ENCODE measurements around the gene SUCLG2.

DNA sequence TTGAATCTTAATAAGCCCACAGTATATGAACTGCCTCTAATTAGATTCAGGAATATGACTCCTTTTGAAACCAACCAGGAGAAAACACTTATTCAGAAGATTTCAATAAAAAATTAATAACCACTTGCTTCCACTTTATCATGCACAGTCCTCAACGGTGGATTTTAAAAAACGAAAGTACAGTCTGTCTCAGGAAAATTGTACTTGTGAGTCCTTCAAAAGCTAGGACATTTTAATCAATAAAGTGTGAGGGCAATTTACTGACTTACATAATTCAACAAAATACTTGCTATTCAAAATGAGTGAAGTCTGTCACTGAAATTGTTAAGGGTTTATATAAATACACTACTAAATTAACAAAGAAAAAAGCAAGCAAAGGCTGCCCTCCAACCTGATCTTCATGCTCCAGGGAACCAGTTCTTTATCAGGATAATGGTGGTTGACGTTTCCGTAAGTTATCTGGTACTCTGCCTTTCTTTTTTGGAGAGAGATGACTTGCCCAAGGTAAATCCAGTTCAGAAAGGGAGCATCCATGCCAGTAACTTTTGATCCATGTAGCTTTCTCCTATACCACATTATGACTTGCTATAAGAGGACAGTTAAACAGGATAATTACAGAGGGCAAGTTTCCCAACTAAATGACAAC is 17.0 kb downstream of the SUCLG2 start:
- TF ChIP-seq, protein P1, sequence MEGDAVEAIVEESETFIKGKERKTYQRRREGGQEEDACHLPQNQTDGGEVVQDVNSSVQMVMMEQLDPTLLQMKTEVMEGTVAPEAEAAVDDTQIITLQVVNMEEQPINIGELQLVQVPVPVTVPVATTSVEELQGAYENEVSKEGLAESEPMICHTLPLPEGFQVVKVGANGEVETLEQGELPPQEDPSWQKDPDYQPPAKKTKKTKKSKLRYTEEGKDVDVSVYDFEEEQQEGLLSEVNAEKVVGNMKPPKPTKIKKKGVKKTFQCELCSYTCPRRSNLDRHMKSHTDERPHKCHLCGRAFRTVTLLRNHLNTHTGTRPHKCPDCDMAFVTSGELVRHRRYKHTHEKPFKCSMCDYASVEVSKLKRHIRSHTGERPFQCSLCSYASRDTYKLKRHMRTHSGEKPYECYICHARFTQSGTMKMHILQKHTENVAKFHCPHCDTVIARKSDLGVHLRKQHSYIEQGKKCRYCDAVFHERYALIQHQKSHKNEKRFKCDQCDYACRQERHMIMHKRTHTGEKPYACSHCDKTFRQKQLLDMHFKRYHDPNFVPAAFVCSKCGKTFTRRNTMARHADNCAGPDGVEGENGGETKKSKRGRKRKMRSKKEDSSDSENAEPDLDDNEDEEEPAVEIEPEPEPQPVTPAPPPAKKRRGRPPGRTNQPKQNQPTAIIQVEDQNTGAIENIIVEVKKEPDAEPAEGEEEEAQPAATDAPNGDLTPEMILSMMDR (IDR thresholded peaks at IDR 0.05; ENCODE audit: low read depth, low read length, poor library complexity, severe bottlenecking), result no peak
- TF ChIP-seq EZH2phosphoT487 (IDR thresholded peaks at IDR 0.05; ENCODE audit: borderline replicate concordance, low read length), result no peak

All from DOHH2 (cell line).